GM12872 (cell line): Measurements from ENCODE around the gene LZTS2.

Source experiments
- TF ChIP-seq, protein P1 (sequence below): IDR thresholded peaks from 3 replicates; pipeline ENCODE4 v1.5.1; 2011; ENCODE audit warnings: low read depth, mild to moderate bottlenecking, low read length, moderate library complexity; ENCODE audit not compliant: insufficient read depth

LZTS2 gene

DNA sequence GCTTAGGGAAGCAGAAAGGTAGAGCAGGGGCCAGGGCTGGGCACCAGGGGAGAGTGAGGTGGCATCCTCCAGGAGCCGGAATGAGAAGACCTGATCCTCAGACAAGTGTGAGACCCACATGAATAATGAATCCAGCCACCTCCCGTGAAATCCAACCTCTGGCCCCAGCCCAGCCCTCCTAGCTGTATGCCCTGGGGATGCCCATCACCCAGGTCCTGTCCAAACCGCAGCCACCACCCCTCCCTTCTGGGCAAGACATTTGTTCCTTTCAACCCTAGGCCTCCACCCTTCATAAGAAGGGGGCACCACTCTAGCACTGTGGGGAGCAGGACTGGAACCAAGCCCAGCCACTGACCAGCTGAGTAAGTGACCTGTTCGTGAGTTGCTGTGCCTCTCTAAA is 21.6 kb downstream of the LZTS2 start:
- TF ChIP-seq, protein P1, sequence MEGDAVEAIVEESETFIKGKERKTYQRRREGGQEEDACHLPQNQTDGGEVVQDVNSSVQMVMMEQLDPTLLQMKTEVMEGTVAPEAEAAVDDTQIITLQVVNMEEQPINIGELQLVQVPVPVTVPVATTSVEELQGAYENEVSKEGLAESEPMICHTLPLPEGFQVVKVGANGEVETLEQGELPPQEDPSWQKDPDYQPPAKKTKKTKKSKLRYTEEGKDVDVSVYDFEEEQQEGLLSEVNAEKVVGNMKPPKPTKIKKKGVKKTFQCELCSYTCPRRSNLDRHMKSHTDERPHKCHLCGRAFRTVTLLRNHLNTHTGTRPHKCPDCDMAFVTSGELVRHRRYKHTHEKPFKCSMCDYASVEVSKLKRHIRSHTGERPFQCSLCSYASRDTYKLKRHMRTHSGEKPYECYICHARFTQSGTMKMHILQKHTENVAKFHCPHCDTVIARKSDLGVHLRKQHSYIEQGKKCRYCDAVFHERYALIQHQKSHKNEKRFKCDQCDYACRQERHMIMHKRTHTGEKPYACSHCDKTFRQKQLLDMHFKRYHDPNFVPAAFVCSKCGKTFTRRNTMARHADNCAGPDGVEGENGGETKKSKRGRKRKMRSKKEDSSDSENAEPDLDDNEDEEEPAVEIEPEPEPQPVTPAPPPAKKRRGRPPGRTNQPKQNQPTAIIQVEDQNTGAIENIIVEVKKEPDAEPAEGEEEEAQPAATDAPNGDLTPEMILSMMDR: no peak

DNA sequence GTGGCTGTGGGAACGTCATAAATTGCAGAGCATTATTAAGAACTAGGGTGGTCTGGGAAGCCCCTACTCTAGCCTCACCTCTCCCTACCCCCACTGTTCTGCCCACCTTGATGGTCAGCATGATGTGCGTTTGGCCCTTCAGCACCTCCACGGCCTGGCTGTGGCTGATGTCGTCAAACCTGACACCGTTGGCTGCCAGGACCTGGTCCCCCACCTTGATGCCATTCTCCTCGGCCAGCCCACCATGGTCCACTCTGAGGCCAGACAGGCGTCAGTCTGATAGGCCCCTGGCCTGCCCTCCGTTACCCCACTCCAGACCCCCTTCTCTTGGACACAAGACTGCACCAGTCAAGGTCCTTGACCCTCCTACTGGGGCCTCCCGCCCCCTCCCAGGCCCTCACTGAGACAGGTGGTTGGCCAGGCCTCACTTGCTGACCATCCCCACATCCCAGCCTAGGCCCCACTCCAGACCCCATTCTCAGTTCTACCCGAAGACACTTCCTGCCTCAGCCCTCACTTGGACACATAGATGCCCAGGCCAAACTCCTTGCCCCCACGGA is 22.2 kb downstream of the LZTS2 start:
- TF ChIP-seq, protein P1: no peak

DNA sequence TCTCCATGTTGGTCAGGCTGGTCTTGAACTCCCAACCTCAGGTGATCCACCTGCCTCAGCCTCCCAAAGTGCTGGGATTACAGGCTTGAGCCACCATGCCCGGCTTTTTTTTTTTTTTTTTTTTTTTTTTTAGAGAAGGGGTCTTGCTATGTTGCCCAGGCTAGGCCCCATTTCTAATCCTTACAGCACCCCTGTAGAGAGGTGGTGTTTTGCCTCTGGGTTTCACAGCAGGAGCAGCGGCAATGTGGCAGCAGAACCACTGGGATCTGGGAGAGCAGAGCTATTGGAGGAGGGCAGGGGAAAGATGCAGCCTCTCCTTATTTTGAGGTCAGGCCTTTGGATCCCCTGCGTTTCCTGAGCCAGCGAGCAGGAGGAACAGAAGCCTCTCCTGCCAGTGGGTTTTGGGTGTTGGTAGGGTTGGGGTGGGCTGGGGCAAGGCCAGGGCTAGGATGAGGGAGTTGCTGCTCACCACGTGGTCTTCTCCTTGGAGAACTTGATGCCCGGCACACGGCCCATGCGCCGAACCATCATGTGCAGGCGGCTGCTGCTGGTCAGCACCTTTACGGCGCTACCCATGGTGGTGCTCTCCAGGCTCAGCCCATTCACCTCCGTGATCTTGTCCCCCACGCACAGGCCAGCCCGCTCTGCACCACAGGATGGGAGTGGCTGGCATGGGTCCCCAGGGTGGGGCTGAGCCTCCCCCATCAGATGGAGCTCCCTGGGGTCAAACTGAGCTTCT is 23.5 kb downstream of the LZTS2 start:
- TF ChIP-seq, protein P1: no peak

DNA sequence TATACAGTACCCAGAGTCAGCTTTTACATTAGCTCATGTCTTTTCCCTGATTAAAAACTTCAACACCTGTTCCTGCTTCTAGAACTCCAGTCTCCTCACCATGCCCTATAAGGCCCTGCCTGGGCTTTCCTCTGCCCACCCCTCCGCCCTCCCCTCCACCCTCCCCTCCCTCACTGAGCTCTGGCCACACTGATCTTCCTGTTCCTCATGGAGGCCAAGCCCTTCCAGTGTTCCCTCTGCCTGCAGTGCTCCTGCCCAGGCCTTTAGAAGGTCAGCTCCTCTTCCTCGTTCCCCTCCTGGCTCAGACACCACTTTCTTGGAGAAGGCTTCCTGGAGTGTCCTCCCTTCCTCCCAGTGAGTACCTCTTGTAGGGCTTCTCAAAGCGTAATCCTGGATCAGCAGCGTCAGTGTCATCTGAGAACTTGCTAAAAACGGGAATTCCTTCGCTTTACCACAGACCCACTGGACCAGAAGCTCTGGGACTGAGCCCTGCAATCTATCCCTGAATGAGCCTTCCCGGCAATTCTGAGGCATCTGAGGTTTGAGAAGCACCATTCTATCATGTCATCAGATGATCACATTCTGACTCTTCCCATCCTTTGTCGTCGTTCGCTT is 27.6 kb downstream of the LZTS2 start:
- TF ChIP-seq, protein P1: no peak

DNA sequence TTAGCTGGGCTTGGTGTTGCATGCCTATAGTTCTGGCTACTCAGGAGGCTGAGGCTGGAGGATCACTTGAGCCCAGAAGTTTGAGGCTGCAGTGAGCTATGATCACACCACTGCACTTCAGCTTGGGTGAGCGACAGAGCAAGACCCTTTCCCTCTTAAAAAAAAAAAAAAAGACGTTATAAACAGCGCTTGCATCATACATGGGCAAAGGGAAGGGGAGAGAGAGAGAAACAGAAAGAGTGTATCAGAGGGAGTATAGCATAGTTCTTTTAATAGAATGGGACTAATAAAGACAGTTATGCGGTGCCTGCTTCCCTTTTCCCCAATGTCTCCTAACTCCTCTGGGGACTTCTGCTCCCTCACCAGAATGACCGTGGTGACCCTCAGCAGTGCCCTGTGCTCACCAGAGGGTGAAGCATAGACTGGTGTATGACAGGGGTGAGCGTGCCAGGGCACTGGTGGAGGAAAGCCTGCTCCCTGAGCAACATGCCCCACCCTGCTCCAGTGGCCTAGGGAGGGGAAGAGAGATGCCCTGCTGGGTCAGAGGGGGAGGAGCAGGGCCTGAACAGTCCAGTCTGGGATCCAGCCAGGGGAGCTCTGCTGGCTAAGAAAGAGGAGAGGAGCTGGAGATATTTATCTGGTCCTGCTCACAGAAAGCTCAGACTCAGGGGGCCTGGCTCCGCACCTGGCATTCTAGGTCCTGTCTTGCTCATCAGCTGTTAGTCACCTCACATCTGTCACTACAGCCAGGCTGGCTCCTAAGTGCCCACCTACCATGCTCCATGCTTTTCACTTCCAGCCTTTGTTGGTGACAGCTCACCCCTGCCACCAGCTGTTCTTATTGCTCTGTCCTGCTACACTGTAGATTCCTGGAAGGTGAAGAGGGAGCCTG is 29.1 kb downstream of the LZTS2 start:
- TF ChIP-seq, protein P1: no peak

DNA sequence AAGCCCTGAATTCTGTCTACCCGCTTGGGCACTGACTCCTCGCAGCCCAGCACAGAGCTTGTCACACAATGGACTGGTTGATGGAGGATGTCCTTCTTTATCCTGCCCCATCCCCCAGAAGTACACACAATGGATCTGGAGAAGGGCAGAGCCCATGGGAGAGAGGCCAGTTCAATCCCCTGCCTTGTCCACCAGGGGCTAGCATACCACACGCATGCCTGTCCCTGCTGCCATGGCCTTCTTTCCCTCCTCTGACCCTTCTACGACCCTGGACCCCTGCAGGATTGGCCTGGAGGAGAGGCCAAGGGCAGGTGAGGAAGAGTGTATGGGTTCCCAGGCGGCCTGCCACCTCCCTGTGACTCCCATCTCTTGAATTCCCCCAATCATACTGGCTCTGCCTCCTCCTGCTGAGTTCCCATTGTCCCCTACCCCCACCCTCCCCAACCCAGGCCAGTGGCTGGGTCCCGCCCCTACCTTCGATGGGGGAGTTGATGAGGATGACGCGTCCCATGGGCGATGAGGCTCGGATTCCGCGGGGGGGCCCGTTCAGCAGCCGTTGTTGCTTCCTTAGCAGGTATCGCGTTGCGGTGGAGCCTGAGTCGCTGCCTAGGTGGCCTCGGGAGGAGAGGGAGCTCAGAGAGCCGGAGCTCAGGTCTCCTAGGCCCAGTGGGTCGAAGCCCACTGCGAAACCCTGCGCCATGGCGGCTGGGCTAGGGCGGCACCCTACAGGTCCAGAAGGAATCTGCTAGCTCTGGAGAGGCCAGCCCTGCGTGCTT is 30.1 kb downstream of the LZTS2 start:
- TF ChIP-seq, protein P1: peak; percentile 23; the same call in 1 of the 3 replicates
